HG03520 (cell line): ENCODE data around the gene ABHD8.

Source experiments
- ATAC-seq: cut with Tn5 transposase; IDR thresholded peaks from one replicate; pipeline ENCODE4 v1.9.1; 2021; ENCODE audit warnings: mild to moderate bottlenecking, moderate library complexity; ENCODE audit not compliant: unreplicated experiment

Gene ABHD8

GRCh38 chr19:17333611-17334413 lies 30.6 kb upstream of the ABHD8 start:
- ATAC-seq = no peak

GRCh38 chr19:17332677-17333581 lies 29.7 kb upstream of the ABHD8 start:
- no peak for ATAC-seq

GRCh38 chr19:17332360-17332676 lies 29.1 kb upstream of the ABHD8 start:
- no peak for ATAC-seq

GRCh38 chr19:17331045-17331558 lies 27.9 kb upstream of the ABHD8 start:
- ATAC-seq = no peak

- ATAC-seq = no peak
These were observed 27.2 kb upstream of the ABHD8 start for GRCh38 chr19:17330262-17331044.

GRCh38 chr19:17329366-17330261 lies 26.4 kb upstream of the ABHD8 start:
- ATAC-seq = no peak

GRCh38 chr19:17328517-17329365 lies 25.5 kb upstream of the ABHD8 start:
- ATAC-seq = no peak

- no peak for ATAC-seq
These were observed 24.7 kb upstream of the ABHD8 start for GRCh38 chr19:17327654-17328516.

GRCh38 chr19:17327068-17327653 lies 23.9 kb upstream of the ABHD8 start:
- ATAC-seq = no peak

- no peak for ATAC-seq
These were observed 23.4 kb upstream of the ABHD8 start for GRCh38 chr19:17326595-17326966.

GRCh38 chr19:17325881-17326594 lies 22.8 kb upstream of the ABHD8 start:
- ATAC-seq = no peak

GRCh38 chr19:17325133-17325532 lies 21.9 kb upstream of the ABHD8 start:
- ATAC-seq = no peak

- no peak for ATAC-seq
These were observed 21.3 kb upstream of the ABHD8 start for GRCh38 chr19:17324357-17325114.

GRCh38 chr19:17323964-17324332 lies 20.7 kb upstream of the ABHD8 start:
- ATAC-seq = no peak

- no peak for ATAC-seq
These were observed 20.2 kb upstream of the ABHD8 start for GRCh38 chr19:17323300-17323963.

- no peak for ATAC-seq
These were observed 19.6 kb upstream of the ABHD8 start for GRCh38 chr19:17322854-17323253.
